HG02642 (cell line): ENCODE data around the gene DPP6.

Experiments used
- ATAC-seq: cut with Tn5 transposase; IDR thresholded peaks from one replicate; pipeline ENCODE4 v1.9.1; 2021; ENCODE audit warnings: mild to moderate bottlenecking; ENCODE audit not compliant: unreplicated experiment, poor library complexity

Gene DPP6

DNA sequence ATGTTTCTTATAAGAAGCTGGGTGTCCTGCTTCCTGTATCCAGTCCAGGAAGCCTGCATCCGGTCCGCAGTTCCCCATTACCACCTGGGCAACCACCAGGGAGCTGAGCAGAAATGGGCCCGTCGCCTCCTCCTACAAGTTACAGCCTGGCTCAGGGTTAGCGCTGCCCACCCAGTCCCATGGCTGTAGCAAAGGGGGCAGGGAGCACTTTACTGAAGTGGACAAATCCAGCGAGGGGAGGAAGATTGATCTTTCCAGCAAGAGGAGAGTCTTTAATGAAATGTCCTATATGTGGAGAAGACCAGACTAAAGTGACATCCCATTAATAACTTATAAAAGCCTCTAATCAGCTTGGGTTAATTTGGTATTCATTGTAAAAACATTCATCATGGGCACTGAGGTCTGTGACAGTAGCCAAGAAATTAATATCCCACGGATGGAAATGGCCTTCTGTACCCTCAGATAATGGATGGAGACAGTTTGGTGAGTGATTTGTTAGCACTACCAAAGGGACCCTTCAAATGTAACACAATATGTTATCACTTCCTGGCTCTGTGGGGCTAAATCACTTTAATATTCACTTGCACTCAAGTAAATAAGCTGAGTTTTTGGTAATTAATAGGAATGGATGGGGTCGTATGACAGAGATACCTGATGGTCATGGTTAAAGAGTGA lies 627.3 kb downstream of the DPP6 start:
- ATAC-seq: no peak

DNA sequence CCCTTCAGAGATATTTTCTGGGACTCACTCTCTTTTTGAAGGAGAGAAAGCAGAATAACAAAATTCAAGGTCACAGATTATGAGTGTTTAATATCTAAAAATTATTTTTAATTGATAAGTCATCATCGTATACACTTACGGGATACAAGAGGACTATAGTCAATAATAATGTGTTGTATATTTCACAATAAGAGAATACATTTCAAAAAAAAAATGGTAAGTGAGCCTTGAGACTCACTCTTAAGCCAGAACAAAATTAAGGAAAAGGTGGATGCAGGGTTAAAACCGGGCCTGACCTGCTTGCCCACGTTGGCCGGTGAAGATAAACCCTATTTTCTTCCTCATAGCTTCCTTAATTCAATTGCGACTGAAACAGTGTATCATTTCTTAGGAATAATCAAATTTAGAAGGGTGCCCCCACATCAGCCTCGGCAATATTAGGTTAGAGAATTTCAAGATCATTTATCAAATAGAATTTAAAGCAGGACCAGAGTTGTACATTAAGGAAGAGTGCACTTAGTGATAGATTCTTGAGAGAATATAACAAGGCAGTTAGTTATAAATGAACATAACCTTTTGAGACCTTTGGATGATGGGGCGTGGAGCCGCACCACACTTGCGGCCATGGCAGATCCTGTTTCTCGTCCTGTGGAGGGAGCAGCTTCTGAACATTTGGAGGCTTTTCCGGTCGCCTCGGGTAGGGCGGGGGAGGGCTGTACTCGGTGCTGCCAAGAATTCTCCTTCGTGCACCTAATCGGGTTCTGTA lies 628.9 kb downstream of the DPP6 start:
- ATAC-seq: no peak

DNA sequence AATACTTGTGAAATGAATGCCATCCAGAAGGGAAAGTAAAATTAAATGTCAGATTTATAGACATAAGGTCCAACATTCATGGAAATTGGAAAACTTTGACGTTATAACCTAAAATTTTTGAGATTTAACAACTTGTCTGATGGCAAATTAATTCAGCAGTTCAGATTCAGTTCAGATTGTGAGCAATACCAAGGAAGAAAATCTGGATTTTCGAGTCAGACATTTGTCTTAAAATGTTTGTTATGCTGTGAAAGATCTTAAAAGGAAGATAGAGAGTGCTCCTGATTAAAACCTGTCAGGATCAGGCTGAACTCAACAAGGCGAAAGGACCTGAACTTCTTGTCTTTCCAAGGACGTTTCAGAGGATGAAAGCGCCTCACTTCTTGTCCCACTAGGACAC lies 629.8 kb downstream of the DPP6 start:
- ATAC-seq: no peak

DNA sequence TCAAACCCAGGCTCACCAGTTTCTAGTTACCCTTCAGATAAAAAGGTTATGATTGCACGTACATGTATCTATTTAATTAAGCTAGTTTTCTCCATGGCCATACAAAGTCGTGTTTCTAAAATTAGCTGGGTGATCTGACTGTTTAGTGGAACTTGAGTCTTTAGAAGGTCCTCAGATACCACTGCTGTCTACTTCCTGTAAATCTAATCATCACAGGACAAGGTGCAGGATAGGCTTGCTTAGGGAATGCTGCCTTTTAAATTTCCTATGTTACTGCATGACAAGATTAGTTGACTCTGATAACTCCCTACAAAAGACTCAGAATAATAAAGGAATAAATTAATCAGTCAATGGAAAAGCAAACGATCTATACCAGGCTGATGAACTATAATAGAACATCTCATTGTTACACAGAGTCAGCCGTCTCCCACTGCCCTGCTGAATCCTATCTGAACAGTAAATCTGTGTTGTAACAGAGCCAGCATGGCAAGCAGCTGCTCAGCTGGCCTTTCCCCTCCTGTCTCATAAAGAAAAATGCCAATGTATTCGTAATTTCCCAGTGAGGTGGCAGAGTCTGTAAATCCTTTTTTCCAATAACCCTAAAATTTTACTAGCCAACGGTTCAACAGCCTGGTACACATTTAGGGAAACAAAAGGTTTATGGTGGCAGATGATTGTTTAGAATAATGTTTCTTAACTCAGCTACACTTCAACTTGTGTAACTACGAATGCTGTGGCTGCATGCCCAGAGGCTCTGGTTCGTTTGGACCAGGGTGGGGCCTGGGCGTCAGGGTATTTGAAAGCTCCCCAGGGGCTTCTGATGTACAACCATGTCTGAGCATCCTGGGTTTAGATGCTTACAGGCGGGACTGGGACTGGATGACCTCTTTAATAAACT lies 632.7 kb downstream of the DPP6 start:
- ATAC-seq: no peak

DNA sequence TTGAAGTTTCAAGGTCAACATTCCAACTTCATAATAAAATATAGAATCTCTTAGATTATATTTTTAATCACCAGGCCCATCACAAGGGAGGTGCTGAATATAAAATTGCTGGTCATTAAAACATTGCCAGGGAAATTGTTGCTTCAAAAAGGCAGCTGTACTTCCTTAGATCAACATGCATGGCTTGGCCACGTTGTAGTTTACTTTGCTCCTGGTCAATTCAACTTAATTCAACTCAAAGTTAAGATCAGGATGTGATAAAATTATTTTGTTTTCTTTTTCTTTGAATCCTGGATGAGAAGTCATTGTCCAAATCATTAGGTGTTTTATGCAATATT lies 633.3 kb downstream of the DPP6 start:
- ATAC-seq: no peak

DNA sequence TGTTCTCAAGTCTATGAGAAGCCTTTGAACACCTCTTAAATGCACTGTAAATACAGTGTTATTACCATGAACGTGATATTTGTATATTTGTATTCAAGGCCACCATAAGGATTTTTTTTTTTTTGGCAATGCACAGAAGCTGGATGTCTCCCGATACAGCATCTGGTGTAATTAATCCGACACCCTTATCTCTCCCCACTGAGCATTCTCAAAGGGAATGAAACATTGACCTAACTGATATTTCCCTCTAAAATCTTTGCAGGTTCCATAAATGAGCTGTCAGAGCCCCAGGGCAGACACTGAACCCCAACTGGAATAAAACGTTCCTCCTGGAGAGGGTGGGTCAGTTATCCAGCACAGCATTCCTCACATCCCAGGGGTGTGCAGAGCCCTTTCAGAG lies 634.1 kb downstream of the DPP6 start:
- no peak for ATAC-seq

DNA sequence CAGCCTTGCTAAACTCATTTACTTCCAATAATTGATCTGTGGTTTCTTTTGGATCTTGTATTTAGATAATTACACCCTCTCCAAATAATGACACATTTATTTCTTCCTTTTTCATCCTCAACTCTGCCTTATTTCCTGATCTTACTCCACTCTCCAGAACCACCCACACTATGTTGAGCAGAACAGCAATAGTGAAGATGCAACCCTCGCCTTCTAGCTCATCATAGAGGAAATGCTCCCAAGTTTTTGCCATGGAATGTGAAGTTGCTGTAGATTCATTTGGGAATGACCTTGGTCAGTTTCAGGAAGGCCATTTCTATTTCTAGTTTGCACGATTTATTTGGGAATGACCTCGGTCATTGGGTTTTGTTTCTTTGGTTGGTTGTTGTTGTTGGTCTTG lies 636.8 kb downstream of the DPP6 start:
- ATAC-seq: no peak

DNA sequence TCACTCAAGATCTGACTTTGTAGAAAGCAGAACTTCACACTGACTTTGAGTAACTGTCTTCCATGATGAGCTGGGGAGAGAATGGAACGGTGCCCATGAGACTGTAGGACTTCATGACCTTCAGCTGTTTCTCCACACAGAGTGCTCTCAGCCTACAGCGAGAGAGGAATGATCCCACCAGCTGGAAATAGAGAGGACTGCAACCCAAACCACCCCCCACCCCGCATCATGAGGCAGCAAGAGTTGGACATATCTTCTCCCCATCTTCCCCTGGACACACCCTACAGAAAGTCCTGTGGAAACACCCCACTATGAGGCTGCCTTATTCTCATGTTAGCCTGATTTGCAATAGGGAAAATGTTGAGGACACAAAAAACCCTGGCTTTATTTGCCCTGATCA lies 638.2 kb downstream of the DPP6 start:
- ATAC-seq: no peak

DNA sequence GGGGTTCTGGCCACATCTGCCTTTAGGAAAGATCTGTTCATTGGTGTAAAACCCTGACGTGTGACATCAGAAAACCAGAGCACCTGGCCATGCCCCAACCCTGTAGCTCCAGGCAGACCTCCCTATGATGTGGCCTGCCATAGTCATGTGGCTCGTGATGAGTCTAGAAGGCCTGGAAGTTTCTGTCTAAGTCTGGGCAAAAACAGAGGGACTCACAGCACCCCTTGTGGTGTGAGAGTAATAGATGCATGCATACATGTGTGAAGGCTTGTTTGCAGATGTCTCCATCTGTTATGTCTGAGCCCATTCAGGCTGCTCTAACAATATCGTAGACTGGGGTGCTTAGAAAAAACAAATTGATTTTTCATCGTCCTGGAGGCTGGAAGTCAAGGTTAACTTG lies 641.5 kb downstream of the DPP6 start:
- no peak for ATAC-seq

DNA sequence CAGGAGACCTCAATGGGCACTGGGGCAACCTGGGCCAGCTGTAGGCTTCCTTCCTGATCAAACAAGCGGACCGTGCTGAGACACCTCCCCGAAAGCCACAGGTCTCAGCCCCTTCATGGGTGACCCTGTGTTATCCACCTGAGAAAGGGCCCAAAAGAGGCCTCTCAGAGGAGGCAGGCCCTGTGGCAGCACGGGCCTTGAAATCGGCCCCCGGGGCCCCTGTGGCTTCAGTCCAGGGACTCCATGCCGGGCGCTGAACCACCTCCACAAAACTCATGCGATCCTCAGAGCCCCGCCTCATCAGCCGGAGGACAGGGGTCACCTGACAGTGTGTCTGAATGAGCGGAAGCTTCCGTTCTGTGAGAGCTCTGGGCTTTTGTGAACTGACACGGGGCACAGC lies 643.6 kb downstream of the DPP6 start:
- no peak for ATAC-seq

DNA sequence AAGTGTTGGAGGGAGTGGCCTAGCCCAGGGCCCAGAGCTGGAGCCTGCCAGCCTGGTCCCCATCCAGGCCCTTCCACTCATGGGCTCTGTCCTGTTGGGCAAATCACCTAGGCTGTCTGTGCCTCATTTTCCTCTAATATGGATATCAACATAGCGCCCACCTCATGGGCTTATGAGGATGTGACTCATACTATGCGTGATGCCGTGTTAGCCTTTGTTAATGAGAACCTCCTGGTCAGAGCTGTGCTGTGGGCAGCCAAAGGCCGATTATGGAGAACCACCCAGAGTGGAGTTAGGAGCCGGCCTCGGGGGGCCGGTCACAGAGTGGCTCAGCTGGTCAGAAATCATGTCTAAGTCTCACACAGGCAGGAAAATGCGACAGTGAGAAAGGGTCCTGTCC lies 644.4 kb downstream of the DPP6 start:
- no peak for ATAC-seq

DNA sequence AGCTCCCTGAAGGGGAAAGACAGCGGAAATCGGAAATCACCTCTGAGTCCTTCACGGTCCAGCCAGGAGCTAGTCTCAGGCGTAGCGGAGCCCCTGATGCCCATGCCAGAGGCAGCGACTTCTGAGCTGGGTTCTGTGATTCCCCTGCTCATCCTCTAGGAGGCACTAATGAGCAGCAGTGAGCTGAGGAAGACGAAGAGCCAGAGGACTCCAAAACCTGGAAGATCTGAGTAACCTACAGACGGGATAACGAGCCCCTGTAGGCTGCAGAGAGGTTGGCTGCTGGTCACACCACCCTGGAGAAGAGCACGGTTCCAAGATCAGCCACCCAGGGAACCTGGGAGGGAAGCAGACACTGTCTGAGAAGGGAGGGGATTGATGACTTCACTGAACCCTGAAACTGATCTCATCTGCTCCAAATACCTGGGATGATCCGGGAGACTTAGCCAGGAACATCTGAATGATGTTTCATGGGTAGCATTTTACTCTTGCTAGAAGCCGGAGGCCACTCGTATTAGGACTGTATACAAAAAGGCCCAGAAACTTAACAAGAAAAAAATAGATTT lies 646.6 kb downstream of the DPP6 start:
- no peak for ATAC-seq

DNA sequence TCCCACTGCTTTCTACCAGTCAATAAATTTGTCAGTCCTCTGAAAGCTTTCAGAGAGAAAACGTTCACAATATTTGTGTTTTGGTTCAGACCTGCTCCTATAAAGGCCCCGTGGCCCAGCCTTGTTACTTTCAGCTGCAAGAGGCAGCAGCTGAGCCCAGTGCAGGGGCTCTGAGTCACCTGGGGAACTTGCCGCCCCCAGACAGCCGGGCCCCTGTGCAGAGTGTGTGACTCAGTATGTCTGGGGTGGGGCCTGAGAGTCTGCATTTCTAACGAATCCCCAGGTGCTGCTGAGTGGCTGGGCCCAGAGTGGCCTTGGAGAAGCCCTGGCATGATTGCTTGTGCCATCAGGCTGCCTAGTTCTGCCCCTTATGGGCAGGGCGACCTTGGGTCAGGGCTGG lies 647.2 kb downstream of the DPP6 start:
- no peak for ATAC-seq

DNA sequence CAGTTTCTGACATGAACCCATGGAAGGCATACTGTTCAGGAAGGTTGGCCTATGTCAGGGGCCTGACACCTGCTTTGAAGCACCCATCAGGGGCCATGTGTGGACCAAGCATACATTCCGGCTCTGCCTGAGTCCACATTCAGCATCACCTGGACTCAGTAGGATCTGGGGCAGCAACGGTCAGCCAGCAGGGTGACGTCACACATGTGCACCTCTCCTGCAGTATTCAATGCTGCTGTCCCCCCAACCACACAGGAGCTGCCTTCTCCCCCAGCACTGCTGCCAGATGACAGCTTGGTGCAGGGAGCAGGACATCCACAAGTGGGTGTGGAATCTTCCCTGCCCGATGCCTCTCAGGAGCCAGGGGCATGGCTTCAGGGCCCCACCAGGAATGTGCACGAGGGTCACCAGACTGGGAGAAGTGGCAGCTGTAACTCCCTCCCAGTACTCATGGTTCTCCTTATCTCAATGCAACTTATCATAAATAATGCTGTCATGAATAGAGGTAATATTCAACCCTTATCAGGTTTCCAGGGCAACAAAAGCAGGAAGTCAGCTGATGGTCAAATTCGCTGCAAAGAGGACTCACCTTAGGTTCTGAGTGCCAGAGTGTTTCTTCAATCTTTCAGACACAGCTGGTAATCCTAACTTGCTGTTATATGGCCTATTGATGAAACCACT lies 657.8 kb downstream of the DPP6 start:
- no peak for ATAC-seq

DNA sequence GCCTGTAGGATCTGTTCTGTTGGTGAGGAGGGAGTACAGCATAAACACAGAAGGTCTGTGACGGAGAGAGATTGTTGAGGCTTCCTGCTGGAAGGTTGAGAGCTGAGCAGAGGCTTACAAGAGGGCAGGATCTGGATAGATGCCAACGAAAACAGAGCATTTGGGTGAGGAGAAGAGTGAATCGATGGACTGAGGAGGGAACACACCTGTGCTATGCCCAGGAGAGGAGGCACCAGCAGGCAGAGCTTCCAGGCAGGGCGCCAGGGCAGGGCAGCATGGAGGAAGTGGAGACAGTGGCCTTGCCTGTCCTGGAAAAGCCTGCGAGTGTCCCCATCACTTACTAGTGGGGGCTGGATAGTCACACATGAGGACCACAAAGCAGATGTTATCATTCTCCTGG lies 667.8 kb downstream of the DPP6 start:
- ATAC-seq: no peak

DNA sequence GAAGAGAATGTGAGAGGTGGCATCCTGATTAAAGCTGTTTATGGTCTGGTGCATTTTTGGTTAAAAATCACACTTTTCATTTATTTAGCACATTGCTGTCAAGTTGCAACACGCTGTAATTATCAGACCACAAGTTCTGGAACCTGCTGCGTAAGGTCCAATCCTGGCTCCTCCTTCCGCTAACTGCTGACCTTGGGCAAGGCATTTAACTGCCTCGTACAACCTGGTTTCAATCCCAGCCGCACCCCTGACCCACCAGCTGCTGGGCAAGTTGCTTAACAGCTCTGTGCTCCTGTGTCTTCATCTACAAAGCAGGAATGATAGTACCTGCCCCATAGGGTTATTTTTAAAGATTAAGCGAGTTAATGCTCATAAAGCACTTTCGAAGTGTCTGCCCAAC lies 668.9 kb downstream of the DPP6 start:
- no peak for ATAC-seq

DNA sequence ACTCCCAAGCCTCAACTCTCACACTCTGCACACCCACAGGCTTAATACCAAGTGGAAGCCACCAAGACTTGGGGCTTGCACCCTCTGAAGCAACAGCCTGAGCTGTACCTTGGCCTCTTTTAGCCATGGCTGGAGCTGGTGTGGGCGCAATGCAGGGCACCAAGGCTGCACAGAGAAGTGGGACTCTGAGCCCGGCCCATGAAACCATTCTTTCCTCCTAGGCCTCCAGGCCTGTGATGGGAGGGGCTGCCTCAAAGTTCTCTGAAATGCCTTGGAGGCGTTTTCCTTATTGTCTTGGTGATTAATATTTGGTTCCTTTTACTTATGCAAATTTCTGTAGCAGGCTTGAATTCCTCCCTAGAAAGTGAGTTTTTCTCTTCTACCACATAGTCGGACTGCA lies 674.2 kb downstream of the DPP6 start:
- ATAC-seq: no peak

DNA sequence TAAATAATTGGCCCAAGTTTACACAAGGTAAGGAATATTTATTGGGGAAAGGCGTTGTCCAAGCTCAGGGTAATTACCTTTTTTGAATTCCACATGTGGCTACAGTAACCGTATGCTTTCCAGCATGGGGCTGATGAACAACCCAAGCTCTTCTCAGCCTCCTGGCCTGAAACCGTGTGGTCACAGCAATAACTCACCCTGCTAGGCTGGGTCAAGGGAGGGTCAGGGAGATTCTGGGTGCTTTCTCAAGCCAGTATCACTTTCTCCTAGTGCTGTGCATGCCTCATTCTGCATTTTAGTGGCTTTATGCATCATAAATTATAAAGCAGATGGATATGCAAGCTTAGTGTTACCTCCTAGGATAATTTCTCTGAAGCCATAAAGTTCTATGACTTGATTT lies 676.9 kb downstream of the DPP6 start:
- ATAC-seq: no peak

DNA sequence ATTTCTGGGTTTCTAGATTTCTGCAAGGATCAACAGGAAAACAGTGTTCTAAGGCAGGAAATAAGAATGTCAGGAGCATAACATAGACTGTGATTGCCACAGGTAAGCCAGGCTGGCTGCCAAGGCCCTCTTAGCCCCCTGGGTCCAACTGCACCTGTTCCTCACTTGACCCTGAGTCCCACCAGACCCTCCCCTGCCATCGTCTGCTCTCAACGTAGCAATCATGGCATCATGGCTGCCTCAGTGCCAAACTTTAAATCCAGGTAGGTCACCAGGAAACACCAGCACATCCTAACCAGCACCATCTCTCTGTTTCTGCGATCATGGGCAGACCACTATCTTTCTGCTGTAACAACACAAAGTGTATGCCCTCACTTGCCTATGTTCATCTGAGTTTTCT lies 683.6 kb downstream of the DPP6 start:
- no peak for ATAC-seq

DNA sequence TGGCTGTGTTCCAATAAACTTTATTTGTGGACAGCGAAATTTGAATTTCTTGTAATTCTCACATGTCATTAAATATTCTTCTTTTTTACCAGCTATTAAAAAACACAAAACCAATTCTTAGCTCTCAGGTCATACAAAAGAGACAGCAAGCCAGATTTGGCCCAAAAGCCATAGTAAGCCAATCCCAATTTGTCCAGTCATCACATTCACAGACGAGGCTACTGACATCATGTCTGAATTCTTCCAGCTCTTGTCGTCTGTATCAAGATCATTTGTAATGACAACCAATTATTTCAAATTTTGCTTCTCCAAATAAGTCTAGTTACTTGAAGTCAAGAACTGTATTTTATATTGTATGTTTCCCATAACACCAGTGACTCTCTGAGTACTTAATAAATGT lies 684.2 kb downstream of the DPP6 start:
- no peak for ATAC-seq
